ENCODE data around the gene GPR150.

Gene GPR150

DNA sequence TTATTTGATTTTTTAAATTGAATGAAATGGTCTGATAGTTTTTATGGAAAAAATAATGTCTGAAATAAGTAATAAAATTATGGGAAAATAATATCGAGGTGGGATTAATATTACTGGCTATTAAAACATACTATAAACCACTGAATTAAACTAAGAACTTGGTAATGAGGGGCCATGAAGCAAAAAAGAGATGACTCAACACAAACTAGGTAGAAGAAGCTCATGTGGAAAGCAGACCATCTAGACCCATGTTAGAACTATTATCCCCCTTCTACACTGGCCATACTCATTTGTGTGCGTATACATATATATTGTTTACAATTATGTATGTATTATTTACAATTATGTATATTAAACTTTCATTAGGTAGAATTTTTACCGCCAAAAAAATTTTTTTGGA is 8.5 kb upstream of the GPR150 start (continued):
- TF ChIP-seq, protein P1, sequence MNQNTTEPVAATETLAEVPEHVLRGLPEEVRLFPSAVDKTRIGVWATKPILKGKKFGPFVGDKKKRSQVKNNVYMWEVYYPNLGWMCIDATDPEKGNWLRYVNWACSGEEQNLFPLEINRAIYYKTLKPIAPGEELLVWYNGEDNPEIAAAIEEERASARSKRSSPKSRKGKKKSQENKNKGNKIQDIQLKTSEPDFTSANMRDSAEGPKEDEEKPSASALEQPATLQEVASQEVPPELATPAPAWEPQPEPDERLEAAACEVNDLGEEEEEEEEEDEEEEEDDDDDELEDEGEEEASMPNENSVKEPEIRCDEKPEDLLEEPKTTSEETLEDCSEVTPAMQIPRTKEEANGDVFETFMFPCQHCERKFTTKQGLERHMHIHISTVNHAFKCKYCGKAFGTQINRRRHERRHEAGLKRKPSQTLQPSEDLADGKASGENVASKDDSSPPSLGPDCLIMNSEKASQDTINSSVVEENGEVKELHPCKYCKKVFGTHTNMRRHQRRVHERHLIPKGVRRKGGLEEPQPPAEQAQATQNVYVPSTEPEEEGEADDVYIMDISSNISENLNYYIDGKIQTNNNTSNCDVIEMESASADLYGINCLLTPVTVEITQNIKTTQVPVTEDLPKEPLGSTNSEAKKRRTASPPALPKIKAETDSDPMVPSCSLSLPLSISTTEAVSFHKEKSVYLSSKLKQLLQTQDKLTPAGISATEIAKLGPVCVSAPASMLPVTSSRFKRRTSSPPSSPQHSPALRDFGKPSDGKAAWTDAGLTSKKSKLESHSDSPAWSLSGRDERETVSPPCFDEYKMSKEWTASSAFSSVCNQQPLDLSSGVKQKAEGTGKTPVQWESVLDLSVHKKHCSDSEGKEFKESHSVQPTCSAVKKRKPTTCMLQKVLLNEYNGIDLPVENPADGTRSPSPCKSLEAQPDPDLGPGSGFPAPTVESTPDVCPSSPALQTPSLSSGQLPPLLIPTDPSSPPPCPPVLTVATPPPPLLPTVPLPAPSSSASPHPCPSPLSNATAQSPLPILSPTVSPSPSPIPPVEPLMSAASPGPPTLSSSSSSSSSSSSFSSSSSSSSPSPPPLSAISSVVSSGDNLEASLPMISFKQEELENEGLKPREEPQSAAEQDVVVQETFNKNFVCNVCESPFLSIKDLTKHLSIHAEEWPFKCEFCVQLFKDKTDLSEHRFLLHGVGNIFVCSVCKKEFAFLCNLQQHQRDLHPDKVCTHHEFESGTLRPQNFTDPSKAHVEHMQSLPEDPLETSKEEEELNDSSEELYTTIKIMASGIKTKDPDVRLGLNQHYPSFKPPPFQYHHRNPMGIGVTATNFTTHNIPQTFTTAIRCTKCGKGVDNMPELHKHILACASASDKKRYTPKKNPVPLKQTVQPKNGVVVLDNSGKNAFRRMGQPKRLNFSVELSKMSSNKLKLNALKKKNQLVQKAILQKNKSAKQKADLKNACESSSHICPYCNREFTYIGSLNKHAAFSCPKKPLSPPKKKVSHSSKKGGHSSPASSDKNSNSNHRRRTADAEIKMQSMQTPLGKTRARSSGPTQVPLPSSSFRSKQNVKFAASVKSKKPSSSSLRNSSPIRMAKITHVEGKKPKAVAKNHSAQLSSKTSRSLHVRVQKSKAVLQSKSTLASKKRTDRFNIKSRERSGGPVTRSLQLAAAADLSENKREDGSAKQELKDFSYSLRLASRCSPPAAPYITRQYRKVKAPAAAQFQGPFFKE (tag by site-specific recombination; IDR thresholded peaks at IDR 0.05; ENCODE audit: borderline replicate concordance): no peak

DNA sequence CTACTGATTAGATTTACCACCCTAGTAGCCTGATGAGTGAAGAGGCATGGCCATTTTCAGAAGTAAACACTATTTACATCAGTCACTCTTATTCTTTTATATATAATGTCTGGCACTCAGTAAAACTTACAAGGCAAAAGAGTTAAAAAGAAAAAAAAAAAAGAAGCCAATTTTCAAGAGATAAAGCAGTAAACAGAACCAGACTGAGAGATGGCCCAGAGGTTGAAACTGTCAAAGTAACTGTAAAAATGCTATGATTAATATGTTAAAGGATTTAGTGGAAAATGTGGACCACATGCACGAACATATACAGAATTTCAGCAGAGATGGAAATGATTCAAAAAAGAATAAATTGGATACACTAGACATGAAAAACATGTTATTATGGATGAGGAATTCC is 6.4 kb upstream of the GPR150 start:
- TF ChIP-seq REPIN1 (tag by site-specific recombination; IDR thresholded peaks at IDR 0.05; ENCODE audit: low read depth): no peak
- peak; percentile 67 for TF ChIP-seq SETDB1 (IDR thresholded peaks at IDR 0.05; ENCODE audit: insufficient read length, low read length)
- H3K4me1 ChIP-seq (ENCODE audit: control insufficient read depth, insufficient read depth, low read length): no peaks in the 10 kb centered on the region
- H3K4me3 ChIP-seq (ENCODE audit: low read depth, low read length): no peak overlapping the region
- POLR2A ChIA-PET: no interaction called here
- CTCF ChIA-PET: no interaction called here
- no peak overlapping the region for H3K27ac ChIP-seq (ENCODE audit: extremely low read depth, low read depth, low read length)
- no peaks in the 10 kb centered on the region for H3K9me3 ChIP-seq (ENCODE audit: control insufficient read depth, insufficient read depth, low read depth, low read length)
- H3K36me3 ChIP-seq (ENCODE audit: control insufficient read depth in 2 of 2, insufficient read depth in 1 of 2, low read length in 2 of 2): no peaks in the 10 kb centered on the region

DNA sequence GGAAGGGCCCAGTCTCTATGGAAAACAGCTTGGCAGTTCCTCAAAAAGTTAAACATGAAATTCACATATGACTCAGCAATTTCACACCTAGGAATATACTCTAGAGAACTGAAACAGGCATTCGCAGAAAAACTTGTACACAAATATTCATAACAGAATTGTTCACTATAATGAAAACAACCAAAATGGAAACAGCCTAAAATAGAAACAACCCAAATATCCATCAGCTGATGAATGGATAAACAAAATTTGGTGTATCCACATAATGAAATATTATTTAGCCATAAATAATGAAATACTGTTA is 4.8 kb upstream of the GPR150 start:
- CTCF ChIA-PET: interaction anchor here (0.6 kb wide), 1 partner anchor 217 kb away, joined by 3 read pairs; no protein-coding TSS in a partner anchor
- Histone ChIP-seq H3K9me3 (ENCODE audit: control insufficient read depth, insufficient read depth, low read depth, low read length) (no peaks in the 10 kb centered on the region), H3K27ac (ENCODE audit: extremely low read depth, low read depth, low read length) (no peak overlapping the region), H3K4me1 (ENCODE audit: control insufficient read depth, insufficient read depth, low read length) (no peaks in the 10 kb centered on the region), H3K4me3 (ENCODE audit: low read depth, low read length) (no peak overlapping the region), H3K36me3 (ENCODE audit: control insufficient read depth in 2 of 2, insufficient read depth in 1 of 2, low read length in 2 of 2) (no peaks in the 10 kb centered on the region)
- POLR2A ChIA-PET: no interaction called here
- TF ChIP-seq ZSCAN23 (tag by site-specific recombination; IDR thresholded peaks at IDR 0.05): no peak

DNA sequence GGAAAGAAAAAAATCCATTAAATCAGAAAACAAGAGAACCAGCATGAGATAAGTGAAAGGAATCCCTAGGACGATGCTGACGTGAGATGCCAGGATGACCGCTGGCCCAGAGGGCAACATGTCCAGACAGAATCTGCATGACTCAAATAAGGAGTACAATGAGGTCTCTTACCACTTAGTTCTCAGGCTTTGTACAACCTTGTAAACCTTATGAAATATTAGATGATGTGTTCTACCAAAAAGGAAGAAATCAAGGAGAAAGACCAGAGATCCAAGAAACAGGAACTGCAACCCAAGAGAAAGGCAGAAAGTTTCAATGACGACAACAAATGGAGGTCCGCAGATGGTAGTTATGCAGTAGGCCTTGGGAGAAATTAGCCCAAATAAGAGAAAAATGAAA is 2.8 kb upstream of the GPR150 start:
- Histone ChIP-seq H3K9me3 (ENCODE audit: control insufficient read depth, insufficient read depth, low read depth, low read length) (no peaks in the 10 kb centered on the region), H3K4me1 (ENCODE audit: control insufficient read depth, insufficient read depth, low read length) (no peaks in the 10 kb centered on the region), H3K36me3 (ENCODE audit: control insufficient read depth in 2 of 2, insufficient read depth in 1 of 2, low read length in 2 of 2) (no peaks in the 10 kb centered on the region), H3K27ac (ENCODE audit: extremely low read depth, low read depth, low read length) (no peak overlapping the region), H3K4me3 (ENCODE audit: low read depth, low read length) (no peak overlapping the region)
- no peak for TF ChIP-seq ZNF157 (tag by site-specific recombination; IDR thresholded peaks at IDR 0.05)
- no peak for TF ChIP-seq ZNF354C (tag by site-specific recombination; IDR thresholded peaks at IDR 0.05; ENCODE audit: borderline replicate concordance, low read depth)
- TF ChIP-seq, protein P2, sequence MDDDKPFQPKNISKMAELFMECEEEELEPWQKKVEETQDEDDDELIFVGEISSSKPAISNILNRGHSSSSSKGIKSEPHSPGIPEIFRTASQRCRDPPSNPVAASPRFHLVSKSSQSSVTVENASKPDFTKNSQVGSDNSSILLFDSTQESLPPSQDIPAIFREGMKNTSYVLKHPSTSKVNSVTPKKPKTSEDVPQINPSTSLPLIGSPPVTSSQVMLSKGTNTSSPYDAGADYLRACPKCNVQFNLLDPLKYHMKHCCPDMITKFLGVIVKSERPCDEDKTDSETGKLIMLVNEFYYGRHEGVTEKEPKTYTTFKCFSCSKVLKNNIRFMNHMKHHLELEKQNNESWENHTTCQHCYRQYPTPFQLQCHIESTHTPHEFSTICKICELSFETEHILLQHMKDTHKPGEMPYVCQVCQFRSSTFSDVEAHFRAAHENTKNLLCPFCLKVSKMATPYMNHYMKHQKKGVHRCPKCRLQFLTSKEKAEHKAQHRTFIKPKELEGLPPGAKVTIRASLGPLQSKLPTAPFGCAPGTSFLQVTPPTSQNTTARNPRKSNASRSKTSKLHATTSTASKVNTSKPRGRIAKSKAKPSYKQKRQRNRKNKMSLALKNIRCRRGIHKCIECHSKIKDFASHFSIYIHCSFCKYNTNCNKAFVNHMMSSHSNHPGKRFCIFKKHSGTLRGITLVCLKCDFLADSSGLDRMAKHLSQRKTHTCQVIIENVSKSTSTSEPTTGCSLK (tag by site-specific recombination; IDR thresholded peaks at IDR 0.05): no peak
- ChIA-PET CTCF (no interaction called here), POLR2A (no interaction called here)

DNA sequence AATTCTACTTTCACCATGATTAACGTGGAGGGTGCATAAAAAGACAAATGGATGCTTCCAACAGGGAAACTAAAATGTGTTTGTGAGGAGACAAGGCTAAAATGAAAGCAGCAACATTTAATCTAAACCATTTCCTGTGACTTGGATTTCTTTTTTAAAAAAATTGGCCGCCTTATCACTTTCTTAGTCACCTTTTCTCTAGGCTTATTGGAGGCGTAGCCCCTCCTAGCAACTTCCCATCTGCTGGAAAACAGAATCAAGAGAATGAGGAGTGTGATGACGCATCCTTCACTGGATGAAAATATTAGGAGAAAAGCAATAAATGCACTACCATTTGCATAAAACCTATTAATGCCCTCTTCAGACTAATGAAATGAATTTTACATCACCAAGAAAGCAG is 791 bp upstream of the GPR150 start:
- Histone ChIP-seq H3K27ac (ENCODE audit: extremely low read depth, low read depth, low read length) (no peak overlapping the region), H3K36me3 (ENCODE audit: control insufficient read depth in 2 of 2, insufficient read depth in 1 of 2, low read length in 2 of 2) (no peaks in the 10 kb centered on the region), H3K4me3 (ENCODE audit: low read depth, low read length) (no peak overlapping the region), H3K4me1 (ENCODE audit: control insufficient read depth, insufficient read depth, low read length) (no peaks in the 10 kb centered on the region), H3K9me3 (ENCODE audit: control insufficient read depth, insufficient read depth, low read depth, low read length) (no peaks in the 10 kb centered on the region)
- POLR2A ChIA-PET: no interaction called here
- CTCF ChIA-PET: no interaction called here
- no peak for TF ChIP-seq ZNF654 (tag by site-specific recombination; IDR thresholded peaks at IDR 0.05; ENCODE audit: low read depth)
- TF ChIP-seq ZFP37 (tag by site-specific recombination; IDR thresholded peaks at IDR 0.05): no peak
- no peak for TF ChIP-seq BCL11A (tag by site-specific recombination; IDR thresholded peaks at IDR 0.05; ENCODE audit: low read depth)
- TF ChIP-seq ZNF138 (tag by site-specific recombination; IDR thresholded peaks at IDR 0.05; ENCODE audit: borderline replicate concordance): no peak
- TF ChIP-seq, protein P3, sequence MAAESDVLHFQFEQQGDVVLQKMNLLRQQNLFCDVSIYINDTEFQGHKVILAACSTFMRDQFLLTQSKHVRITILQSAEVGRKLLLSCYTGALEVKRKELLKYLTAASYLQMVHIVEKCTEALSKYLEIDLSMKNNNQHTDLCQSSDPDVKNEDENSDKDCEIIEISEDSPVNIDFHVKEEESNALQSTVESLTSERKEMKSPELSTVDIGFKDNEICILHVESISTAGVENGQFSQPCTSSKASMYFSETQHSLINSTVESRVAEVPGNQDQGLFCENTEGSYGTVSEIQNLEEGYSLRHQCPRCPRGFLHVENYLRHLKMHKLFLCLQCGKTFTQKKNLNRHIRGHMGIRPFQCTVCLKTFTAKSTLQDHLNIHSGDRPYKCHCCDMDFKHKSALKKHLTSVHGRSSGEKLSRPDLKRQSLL (tag by site-specific recombination; IDR thresholded peaks at IDR 0.05): no peak
- TF ChIP-seq, protein P4, sequence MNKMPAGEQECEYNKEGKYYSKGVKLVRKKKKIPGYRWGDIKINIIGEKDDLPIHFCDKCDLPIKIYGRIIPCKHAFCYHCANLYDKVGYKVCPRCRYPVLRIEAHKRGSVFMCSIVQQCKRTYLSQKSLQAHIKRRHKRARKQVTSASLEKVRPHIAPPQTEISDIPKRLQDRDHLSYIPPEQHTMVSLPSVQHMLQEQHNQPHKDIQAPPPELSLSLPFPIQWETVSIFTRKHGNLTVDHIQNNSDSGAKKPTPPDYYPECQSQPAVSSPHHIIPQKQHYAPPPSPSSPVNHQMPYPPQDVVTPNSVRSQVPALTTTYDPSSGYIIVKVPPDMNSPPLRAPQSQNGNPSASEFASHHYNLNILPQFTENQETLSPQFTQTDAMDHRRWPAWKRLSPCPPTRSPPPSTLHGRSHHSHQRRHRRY (tag by site-specific recombination; IDR thresholded peaks at IDR 0.05): no peak
- TF ChIP-seq ZNF777 (tag by site-specific recombination; IDR thresholded peaks at IDR 0.05; ENCODE audit: borderline replicate concordance): no peak
- TF ChIP-seq ZNF266 (tag by site-specific recombination; IDR thresholded peaks at IDR 0.05; ENCODE audit: low read depth): no peak
- TF ChIP-seq ZNF112 (tag by site-specific recombination; IDR thresholded peaks at IDR 0.05): no peak

Measured in HEK293 (cell line).